HEK293 (cell line): ENCODE data around the gene MGLL.

ENCODE experiments used
- CTCF ChIP-seq: fragments of 450-650 bp; formaldehyde crosslinking; IDR thresholded peaks from 2 replicates; pipeline ENCODE4 v1.5.1; 2016; ENCODE audit warnings: missing biosample characterization, missing genetic modification characterization
- FEZF1 ChIP-seq: fragments of 450-650 bp; formaldehyde crosslinking; IDR thresholded peaks from 2 replicates; pipeline ENCODE4 v1.5.1; 2016; ENCODE audit warnings: missing biosample characterization, missing genetic modification characterization
- GLIS1 ChIP-seq: fragments of 450-650 bp; formaldehyde crosslinking; IDR thresholded peaks from 2 replicates; pipeline ENCODE4 v1.5.1; 2016; ENCODE audit warnings: missing biosample characterization, missing genetic modification characterization
- HOXA7 ChIP-seq: sonication (generic); formaldehyde crosslinking; IDR thresholded peaks from 2 replicates; pipeline ENCODE4 v1.8.1; 2022; ENCODE audit warnings: missing genetic modification reagents, borderline replicate concordance
- IKZF3 ChIP-seq: fragments of 450-650 bp; IDR thresholded peaks from 2 replicates; pipeline ENCODE4 v1.5.0; 2018; ENCODE audit warnings: missing biosample characterization, mild to moderate bottlenecking, missing genetic modification characterization, moderate library complexity
- KLF17 ChIP-seq: fragments of 450-650 bp; formaldehyde crosslinking; IDR thresholded peaks from 2 replicates; pipeline ENCODE4 v1.5.1; 2016; ENCODE audit warnings: missing biosample characterization, missing genetic modification characterization
- MYNN ChIP-seq: fragments of 450-650 bp; formaldehyde crosslinking; IDR thresholded peaks from 2 replicates; pipeline ENCODE4 v1.5.1; 2016; ENCODE audit warnings: missing biosample characterization, missing genetic modification characterization, borderline replicate concordance
- MZF1 ChIP-seq: fragments of 450-650 bp; formaldehyde crosslinking; IDR thresholded peaks from 2 replicates; pipeline ENCODE4 v1.5.1; 2017; ENCODE audit warnings: missing biosample characterization, missing genetic modification characterization, borderline replicate concordance
- PRDM2 ChIP-seq: fragments of 450-650 bp; formaldehyde crosslinking; IDR thresholded peaks from 2 replicates; pipeline ENCODE4 v1.5.1; 2016; ENCODE audit warnings: missing biosample characterization, missing genetic modification characterization, borderline replicate concordance
- SETDB1 ChIP-seq: IDR thresholded peaks from one replicate; pipeline ENCODE4 v1.6.1; 2017; ENCODE audit warnings: mild to moderate bottlenecking, low read length, moderate library complexity, mixed read lengths; ENCODE audit not compliant: insufficient read length
- SP3 ChIP-seq: fragments of 450-650 bp; formaldehyde crosslinking; IDR thresholded peaks from 2 replicates; pipeline ENCODE4 v1.5.1; 2016; ENCODE audit warnings: missing biosample characterization, missing genetic modification characterization
- WT1 ChIP-seq: fragments of 450-650 bp; formaldehyde crosslinking; IDR thresholded peaks from 2 replicates; pipeline ENCODE4 v1.5.1; 2016; ENCODE audit warnings: missing biosample characterization, missing genetic modification characterization
- ZNF140 ChIP-seq: fragments of 450-650 bp; formaldehyde crosslinking; IDR thresholded peaks from 2 replicates; pipeline ENCODE4 v1.5.1; 2016; ENCODE audit warnings: missing biosample characterization, missing genetic modification characterization
- ZNF202 ChIP-seq: fragments of 450-650 bp; formaldehyde crosslinking; IDR thresholded peaks from 2 replicates; pipeline ENCODE4 v1.5.1; 2016; ENCODE audit warnings: missing biosample characterization, missing genetic modification characterization, borderline replicate concordance
- ZNF335 ChIP-seq: fragments of 450-650 bp; formaldehyde crosslinking; conservative IDR thresholded peaks from 2 replicates; pipeline ENCODE4 v1.5.1; 2016; ENCODE audit warnings: missing biosample characterization, missing genetic modification characterization
- ZNF350 ChIP-seq: fragments of 450-650 bp; formaldehyde crosslinking; IDR thresholded peaks from 2 replicates; pipeline ENCODE4 v1.5.0; 2017; ENCODE audit warnings: missing biosample characterization, mild to moderate bottlenecking, missing genetic modification characterization
- ZNF416 ChIP-seq: fragments of 450-650 bp; formaldehyde crosslinking; IDR thresholded peaks from 2 replicates; pipeline ENCODE4 v1.5.1; 2016; ENCODE audit warnings: missing biosample characterization, missing genetic modification characterization
- ZNF513 ChIP-seq: fragments of 450-650 bp; IDR thresholded peaks from 2 replicates; pipeline ENCODE4 v1.5.1; 2018; ENCODE audit warnings: missing biosample characterization, missing genetic modification characterization
- ZNF571 ChIP-seq: fragments of 450-650 bp; formaldehyde crosslinking; IDR thresholded peaks from 2 replicates; pipeline ENCODE4 v1.5.0; 2017; ENCODE audit warnings: missing biosample characterization, missing genetic modification characterization
- ZNF785 ChIP-seq: fragments of 450-650 bp; formaldehyde crosslinking; IDR thresholded peaks from 2 replicates; pipeline ENCODE4 v1.5.1; 2016; ENCODE audit warnings: missing biosample characterization, missing genetic modification characterization
- ZSCAN16 ChIP-seq: fragments of 450-650 bp; formaldehyde crosslinking; IDR thresholded peaks from 2 replicates; pipeline ENCODE4 v1.5.1; 2016; ENCODE audit warnings: missing biosample characterization, missing genetic modification characterization
- TF ChIP-seq, protein P1 (sequence below): fragments of 450-650 bp; formaldehyde crosslinking; IDR thresholded peaks from 2 replicates; pipeline ENCODE4 v1.5.1; 2016; ENCODE audit warnings: missing biosample characterization, missing genetic modification characterization, borderline replicate concordance
- TF ChIP-seq, protein P2 (sequence below): fragments of 450-650 bp; formaldehyde crosslinking; IDR thresholded peaks from 2 replicates; pipeline ENCODE4 v1.5.1; 2016; ENCODE audit warnings: missing biosample characterization, missing genetic modification characterization

The MGLL gene

GRCh38 chr3:127791221-127791913 is 30.9 kb downstream of the MGLL start (continued):
- no peak for TF ChIP-seq PRDM2
- TF ChIP-seq ZNF571 (tag by site-specific recombination), result no peak
- no peak for TF ChIP-seq ZNF202 (tag by site-specific recombination)
- TF ChIP-seq MYNN (tag by site-specific recombination), result no peak
- TF ChIP-seq SETDB1, result no peak
- no peak for TF ChIP-seq ZNF140 (tag by site-specific recombination)
- TF ChIP-seq ZSCAN16 (tag by site-specific recombination), result no peak
- TF ChIP-seq FEZF1 (tag by site-specific recombination), result no peak
- TF ChIP-seq CTCF (tag by site-specific recombination), result 0 out of 2 replicates have a peak, but pooled peaks have one; percentile 21
- no peak for TF ChIP-seq ZNF513 (tag by site-specific recombination)
- peak; percentile 27; the same call in 1 of the 2 replicates for TF ChIP-seq ZNF335
- TF ChIP-seq ZNF785 (tag by site-specific recombination), result no peak
- peak; percentile 64 for TF ChIP-seq GLIS1 (tag by site-specific recombination)
- TF ChIP-seq HOXA7, result no peak
- TF ChIP-seq ZNF416, result no peak
- TF ChIP-seq, protein P1, sequence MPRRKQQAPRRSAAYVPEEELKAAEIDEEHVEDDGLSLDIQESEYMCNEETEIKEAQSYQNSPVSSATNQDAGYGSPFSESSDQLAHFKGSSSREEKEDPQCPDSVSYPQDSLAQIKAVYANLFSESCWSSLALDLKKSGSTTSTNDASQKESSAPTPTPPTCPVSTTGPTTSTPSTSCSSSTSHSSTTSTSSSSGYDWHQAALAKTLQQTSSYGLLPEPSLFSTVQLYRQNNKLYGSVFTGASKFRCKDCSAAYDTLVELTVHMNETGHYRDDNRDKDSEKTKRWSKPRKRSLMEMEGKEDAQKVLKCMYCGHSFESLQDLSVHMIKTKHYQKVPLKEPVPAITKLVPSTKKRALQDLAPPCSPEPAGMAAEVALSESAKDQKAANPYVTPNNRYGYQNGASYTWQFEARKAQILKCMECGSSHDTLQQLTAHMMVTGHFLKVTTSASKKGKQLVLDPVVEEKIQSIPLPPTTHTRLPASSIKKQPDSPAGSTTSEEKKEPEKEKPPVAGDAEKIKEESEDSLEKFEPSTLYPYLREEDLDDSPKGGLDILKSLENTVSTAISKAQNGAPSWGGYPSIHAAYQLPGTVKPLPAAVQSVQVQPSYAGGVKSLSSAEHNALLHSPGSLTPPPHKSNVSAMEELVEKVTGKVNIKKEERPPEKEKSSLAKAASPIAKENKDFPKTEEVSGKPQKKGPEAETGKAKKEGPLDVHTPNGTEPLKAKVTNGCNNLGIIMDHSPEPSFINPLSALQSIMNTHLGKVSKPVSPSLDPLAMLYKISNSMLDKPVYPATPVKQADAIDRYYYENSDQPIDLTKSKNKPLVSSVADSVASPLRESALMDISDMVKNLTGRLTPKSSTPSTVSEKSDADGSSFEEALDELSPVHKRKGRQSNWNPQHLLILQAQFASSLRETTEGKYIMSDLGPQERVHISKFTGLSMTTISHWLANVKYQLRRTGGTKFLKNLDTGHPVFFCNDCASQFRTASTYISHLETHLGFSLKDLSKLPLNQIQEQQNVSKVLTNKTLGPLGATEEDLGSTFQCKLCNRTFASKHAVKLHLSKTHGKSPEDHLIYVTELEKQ (tag by site-specific recombination), result no peak
- peak; percentile 88 for TF ChIP-seq WT1
- TF ChIP-seq IKZF3 (tag by site-specific recombination), result no peak
- TF ChIP-seq KLF17 (tag by site-specific recombination), result 0 out of 2 replicates have a peak, but pooled peaks have one; percentile 28
- TF ChIP-seq SP3 (tag by site-specific recombination), result no peak
- TF ChIP-seq, protein P2, sequence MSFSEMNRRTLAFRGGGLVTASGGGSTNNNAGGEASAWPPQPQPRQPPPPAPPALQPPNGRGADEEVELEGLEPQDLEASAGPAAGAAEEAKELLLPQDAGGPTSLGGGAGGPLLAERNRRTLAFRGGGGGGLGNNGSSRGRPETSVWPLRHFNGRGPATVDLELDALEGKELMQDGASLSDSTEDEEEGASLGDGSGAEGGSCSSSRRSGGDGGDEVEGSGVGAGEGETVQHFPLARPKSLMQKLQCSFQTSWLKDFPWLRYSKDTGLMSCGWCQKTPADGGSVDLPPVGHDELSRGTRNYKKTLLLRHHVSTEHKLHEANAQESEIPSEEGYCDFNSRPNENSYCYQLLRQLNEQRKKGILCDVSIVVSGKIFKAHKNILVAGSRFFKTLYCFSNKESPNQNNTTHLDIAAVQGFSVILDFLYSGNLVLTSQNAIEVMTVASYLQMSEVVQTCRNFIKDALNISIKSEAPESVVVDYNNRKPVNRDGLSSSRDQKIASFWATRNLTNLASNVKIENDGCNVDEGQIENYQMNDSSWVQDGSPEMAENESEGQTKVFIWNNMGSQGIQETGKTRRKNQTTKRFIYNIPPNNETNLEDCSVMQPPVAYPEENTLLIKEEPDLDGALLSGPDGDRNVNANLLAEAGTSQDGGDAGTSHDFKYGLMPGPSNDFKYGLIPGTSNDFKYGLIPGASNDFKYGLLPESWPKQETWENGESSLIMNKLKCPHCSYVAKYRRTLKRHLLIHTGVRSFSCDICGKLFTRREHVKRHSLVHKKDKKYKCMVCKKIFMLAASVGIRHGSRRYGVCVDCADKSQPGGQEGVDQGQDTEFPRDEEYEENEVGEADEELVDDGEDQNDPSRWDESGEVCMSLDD (tag by site-specific recombination), result no peak
- no peak for TF ChIP-seq MZF1 (tag by site-specific recombination)
- no peak for TF ChIP-seq ZNF350
